Caco-2 (cell line): Measurements from ENCODE around the gene MKLN1. TPM values are rescaled to one million over a fixed set of nuclear protein-coding genes. Genes with fewer than 3 reads are reported as not detected.
A peak's percentile ranks its signal among the peaks of the same experiment; 100 is the strongest.

Source experiments
- BruUV-seq: library from RNA; stranded (reverse); fragments of 400-500 nt; replicated peaks from 2 replicates; lab custom pipeline; 2021; lab: Mats Ljungman, UMichigan
- CTCF ChIA-PET: fragments of 300-600 bp; sonication (Branson Sonifier 250); formaldehyde crosslinking; loops from one replicate; lab custom pipeline; 2022; ENCODE audit warnings: antibody characterized with exemption; lab: Charles Lee
- POLR2A ChIA-PET: fragments of 300-600 bp; sonication (Branson Sonifier 250); formaldehyde crosslinking; loops from one replicate; lab custom pipeline; 2022; ENCODE audit warnings: antibody characterized with exemption; lab: Charles Lee
- DNase-seq, 2 experiments: peaks; one replicate each; pipeline versions ENCODE4 v3.0.0 to v3.0.0-alpha.2; 2020 to 2022
- H3K27me3 ChIP-seq: replicated peaks from 2 replicates; pipeline ENCODE4 v1.6.0; 2011; ENCODE audit warnings: low read length; ENCODE audit not compliant: control insufficient read depth, insufficient read depth
- H3K36me3 ChIP-seq: 2 replicates; pipeline ENCODE4 v1.5.1; 2011; ENCODE audit warnings: low read length; ENCODE audit not compliant: control insufficient read depth, insufficient read depth
- H3K4me1 ChIP-seq: fragments of 250-450 bp; sonication (Bioruptor Pico); 2 replicates; pipeline ENCODE4 v1.5.1; 2020; ENCODE audit warnings: mild to moderate bottlenecking
- H3K4me3 ChIP-seq: 2 replicates; pipeline ENCODE4 v1.5.1; 2011; ENCODE audit warnings: low read depth, mild to moderate bottlenecking, control low read depth, low read length
- H3K9me3 ChIP-seq: fragments of 250-450 bp; sonication (Bioruptor Pico); 2 replicates; pipeline ENCODE4 v1.5.1; 2020; ENCODE audit warnings: mild to moderate bottlenecking, moderate library complexity
- H3K27ac Mint-ChIP-seq: one replicate; pipeline ENCODE4 v1.8.0; 2022; ENCODE audit warnings: mixed read lengths; ENCODE audit not compliant: unreplicated experiment
- H3K27me3 Mint-ChIP-seq: one replicate; pipeline ENCODE4 v1.8.0; 2022; ENCODE audit warnings: mixed read lengths; ENCODE audit not compliant: insufficient read depth, unreplicated experiment
- H3K36me3 Mint-ChIP-seq: one replicate; pipeline ENCODE4 v1.8.0; 2022; ENCODE audit warnings: mild to moderate bottlenecking, mixed read lengths; ENCODE audit not compliant: insufficient read depth, unreplicated experiment
- H3K4me1 Mint-ChIP-seq: one replicate; pipeline ENCODE4 v1.8.0; 2022; ENCODE audit warnings: low read depth, mixed read lengths; ENCODE audit not compliant: unreplicated experiment
- H3K4me3 Mint-ChIP-seq: one replicate; pipeline ENCODE4 v1.8.0; 2022; ENCODE audit warnings: mild to moderate bottlenecking, moderate library complexity, mixed read lengths; ENCODE audit not compliant: unreplicated experiment
- H3K9me3 Mint-ChIP-seq: one replicate; pipeline ENCODE4 v1.8.0; 2022; ENCODE audit warnings: mixed read lengths; ENCODE audit not compliant: unreplicated experiment
- CTCF ChIP-seq, 2 experiments: fragments of 200-600 bp in 1 of 2; IDR thresholded peaks; 1 replicate in 1 of 2; 2 replicates in 1 of 2; pipeline versions ENCODE4 v1.5.1 to v1.8.0; 2011 to 2022; ENCODE audit warnings: antibody characterized with exemption in 1 of 2, control low read depth in 1 of 2, inconsistent platforms in 1 of 2, low read depth in 1 of 2, low read length in 1 of 2, mild to moderate bottlenecking in 1 of 2, moderate library complexity in 1 of 2; ENCODE audit not compliant: insufficient read depth in 1 of 2, severe bottlenecking in 1 of 2, unreplicated experiment in 1 of 2
- intact Hi-C: fragments of 100-400 bp; cut with micrococcal nuclease; formaldehyde crosslinking; loops from one replicate; pipeline ENCODE4 v1.10.0; 2022; ENCODE audit not compliant: unreplicated experiment
- total RNA-seq: library from RNA; stranded (reverse); gene quantifications from 2 replicates; pipeline ENCODE4 v1.2.3, GENCODE V29; 2022

The MKLN1 gene
- total RNA-seq, 1 experiment from 2014 or later = 55.6 TPM

- no peak overlapping the region for H3K4me3 ChIP-seq
- DNase-seq = peak in 1 of 2 experiments; percentile 61
- intact Hi-C loops = loop anchor here (1.0 to 5.0 kb wide), 4 partner anchors 11 to 110 kb away; no protein-coding TSS in a partner anchor
- H3K4me1 ChIP-seq = peaks cover 21% of the 10 kb centered on the region
- H3K36me3 ChIP-seq = no peaks in the 10 kb centered on the region
- H3K4me3 Mint-ChIP-seq = no peak overlapping the region
- no peaks in the 10 kb centered on the region for H3K27me3 ChIP-seq
- CTCF ChIA-PET = interaction anchor here (0.5 to 3.1 kb wide), 6 partner anchors 24 to 111 kb away, joined by 3 to 20 read pairs (median 8); no protein-coding TSS in a partner anchor
- no peaks in the 10 kb centered on the region for H3K27me3 Mint-ChIP-seq
- H3K36me3 Mint-ChIP-seq = peaks cover 81% of the 10 kb centered on the region
- no peak overlapping the region for H3K27ac Mint-ChIP-seq
- no peaks in the 10 kb centered on the region for H3K9me3 ChIP-seq
- POLR2A ChIA-PET = no interaction called here
- BruUV-seq = no TSS peak
- peak; percentile 60 to 69 for TF ChIP-seq CTCF (IDR thresholded peaks at IDR 0.05; ENCODE audit: insufficient read depth in 1 of 2, low read depth in 1 of 2, low read length in 1 of 2, severe bottlenecking in 1 of 2, unreplicated experiment in 1 of 2)
- no peaks in the 10 kb centered on the region for H3K9me3 Mint-ChIP-seq
- peaks cover 38% of the 10 kb centered on the region for H3K4me1 Mint-ChIP-seq
Observed at GRCh38 chr7:131544449-131545301, 217.0 kb downstream of the MKLN1 start.

GRCh38 chr7:131546126-131546525 lies 218.4 kb downstream of the MKLN1 start:
- Histone ChIP-seq H3K4me1 (peaks cover 21% of the 10 kb centered on the region), H3K4me3 (no peak overlapping the region), H3K27me3 (no peaks in the 10 kb centered on the region), H3K36me3 (no peaks in the 10 kb centered on the region), H3K9me3 (no peaks in the 10 kb centered on the region)
- BruUV-seq = no TSS peak
- Mint-ChIP-seq H3K36me3 (peaks cover 75% of the 10 kb centered on the region), H3K27me3 (no peaks in the 10 kb centered on the region), H3K4me3 (no peak overlapping the region), H3K9me3 (no peaks in the 10 kb centered on the region), H3K27ac (peak overlapping the region; percentile 1), H3K4me1 (peaks cover 30% of the 10 kb centered on the region)
- TF ChIP-seq CTCF (IDR thresholded peaks at IDR 0.05; ENCODE audit: insufficient read depth in 1 of 2, low read depth in 1 of 2, low read length in 1 of 2, severe bottlenecking in 1 of 2, unreplicated experiment in 1 of 2) = no peak
- DNase-seq = peak; percentile 40 to 64
- intact Hi-C loops = loop anchor here (5.0 kb wide), 2 partner anchors 34 to 41 kb away; no protein-coding TSS in a partner anchor
- ChIA-PET CTCF (interaction anchor here (0.7 to 3.1 kb wide), 8 partner anchors 12 to 109 kb away, joined by 3 to 20 read pairs (median 8); no protein-coding TSS in a partner anchor), POLR2A (no interaction called here)

Other genes starting within 250 kb of the MKLN1 start
- 243 and 278 TPM in 2 replicates for gene PODXL, start 228.8 kb downstream of the MKLN1 start, total RNA-seq